ENCODE data around the gene BPIFB6.

Gene BPIFB6, protein sequence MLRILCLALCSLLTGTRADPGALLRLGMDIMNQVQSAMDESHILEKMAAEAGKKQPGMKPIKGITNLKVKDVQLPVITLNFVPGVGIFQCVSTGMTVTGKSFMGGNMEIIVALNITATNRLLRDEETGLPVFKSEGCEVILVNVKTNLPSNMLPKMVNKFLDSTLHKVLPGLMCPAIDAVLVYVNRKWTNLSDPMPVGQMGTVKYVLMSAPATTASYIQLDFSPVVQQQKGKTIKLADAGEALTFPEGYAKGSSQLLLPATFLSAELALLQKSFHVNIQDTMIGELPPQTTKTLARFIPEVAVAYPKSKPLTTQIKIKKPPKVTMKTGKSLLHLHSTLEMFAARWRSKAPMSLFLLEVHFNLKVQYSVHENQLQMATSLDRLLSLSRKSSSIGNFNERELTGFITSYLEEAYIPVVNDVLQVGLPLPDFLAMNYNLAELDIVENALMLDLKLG

DNA sequence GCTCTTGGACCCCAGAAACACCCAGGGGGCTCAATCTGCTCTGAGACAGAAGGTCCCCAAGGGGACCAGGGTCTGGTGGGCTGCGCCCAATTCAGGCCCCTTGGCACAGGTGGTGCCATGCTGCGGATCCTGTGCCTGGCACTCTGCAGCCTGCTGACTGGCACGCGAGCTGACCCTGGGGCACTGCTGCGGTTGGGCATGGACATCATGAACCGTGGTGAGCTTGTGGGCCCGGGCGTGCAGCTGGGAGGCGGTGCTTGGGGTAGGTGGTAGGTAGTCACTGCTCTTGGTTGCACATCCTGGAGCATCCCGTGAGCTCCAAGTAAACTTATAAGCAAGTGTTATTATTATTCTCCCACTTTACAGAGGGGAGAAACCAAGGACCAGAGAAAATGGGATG lies at the start of gene BPIFB6:
TSS of gene BPIFB6 (plus strand) at position 118 of the 400 bp plus-strand sequence. CDS start at position 118, 0 bp downstream.
- no peak for DNase-seq

GRCh38 chr20:32982617-32983458 lies 48.6 kb upstream of the BPIFB6 start:
- no peak for DNase-seq

DNA sequence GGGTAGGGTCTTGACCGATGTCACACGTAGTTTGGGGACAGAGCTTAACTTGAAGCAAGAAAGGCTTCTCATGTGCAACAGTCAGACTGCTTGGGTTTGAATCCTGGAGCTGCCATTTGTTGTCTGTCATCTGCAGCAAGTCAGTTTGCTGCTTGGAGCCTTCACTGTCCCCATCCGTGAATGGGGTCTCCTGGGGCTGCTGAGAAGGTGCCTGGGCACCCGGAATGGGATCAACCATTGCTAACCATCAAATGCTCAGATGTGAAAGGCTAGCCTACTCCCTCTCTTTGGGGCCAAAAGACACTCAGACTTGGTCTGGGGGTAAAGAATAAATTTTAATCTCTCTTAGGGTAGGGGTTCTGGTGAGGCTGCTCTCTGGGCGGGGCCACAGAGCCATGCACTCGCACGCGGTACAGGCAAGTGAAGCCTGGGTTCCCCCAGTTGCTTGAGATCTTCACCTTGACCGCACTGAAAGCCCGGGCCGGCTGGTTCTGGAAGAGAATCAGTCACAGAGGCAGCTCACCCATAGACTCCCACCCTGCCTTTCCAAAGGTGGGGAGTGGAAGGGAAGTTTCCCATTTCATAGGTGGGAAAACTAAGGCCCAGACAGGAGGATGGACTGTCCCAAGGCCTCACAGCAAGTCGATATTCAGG lies 47.9 kb upstream of the BPIFB6 start:
- DNase-seq = no peak

GRCh38 chr20:32984196-32984595 lies 47.3 kb upstream of the BPIFB6 start:
- DNase-seq = no peak

DNA sequence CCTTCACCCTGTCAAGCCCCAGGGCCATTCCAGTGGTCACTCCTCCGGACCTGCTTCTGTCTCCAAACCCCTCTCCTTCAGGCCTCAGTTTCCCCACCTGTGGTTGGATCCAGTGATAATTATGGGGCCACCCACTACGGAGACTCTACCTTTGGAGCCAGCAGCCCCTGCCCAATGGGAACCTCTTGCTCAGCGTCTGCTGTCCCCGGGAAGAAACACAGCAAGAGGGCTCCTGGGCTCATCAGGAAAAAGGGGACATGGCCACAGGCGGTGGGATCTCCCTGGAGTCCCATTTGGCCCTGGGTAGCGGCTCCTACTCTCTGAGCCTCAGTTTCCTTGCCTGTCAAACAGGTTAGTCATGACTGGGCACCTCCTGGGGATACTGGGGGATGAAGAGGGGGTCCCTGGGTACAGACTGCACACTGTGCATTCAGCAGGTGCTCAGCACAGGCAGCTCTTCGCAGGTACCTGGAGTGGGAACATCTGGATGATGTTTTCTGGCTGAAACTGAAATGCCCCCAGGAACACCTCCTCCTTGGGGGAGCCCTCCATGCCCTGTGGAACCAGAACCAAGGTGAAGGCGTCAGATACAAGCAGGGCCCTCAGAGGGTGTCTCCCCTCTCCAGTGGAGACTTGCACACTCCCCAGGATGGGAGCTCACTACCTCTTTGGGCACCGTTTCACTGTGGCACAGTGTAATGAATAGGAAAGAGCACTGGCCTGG lies 46.7 kb upstream of the BPIFB6 start:
- DNase-seq = no peak

DNA sequence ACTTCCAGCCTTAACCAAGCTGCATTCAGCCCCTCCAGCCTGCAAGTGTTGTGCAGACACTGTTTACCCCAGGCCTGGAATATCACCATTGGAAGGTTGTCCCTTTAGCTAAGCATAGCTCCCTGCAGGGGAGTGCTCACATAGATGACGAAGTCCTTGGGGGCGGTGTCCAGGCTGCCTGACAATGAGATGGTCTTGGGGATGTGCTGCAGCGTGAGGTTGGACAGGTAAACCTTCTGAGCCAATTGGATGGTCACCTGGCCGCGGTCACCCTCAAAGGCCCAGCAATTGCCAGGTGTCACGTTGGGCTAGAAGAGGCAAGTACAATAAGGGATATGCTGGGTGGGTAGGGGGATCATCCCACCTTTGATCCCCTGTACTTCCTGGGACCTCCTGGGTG lies 45.9 kb upstream of the BPIFB6 start:
- DNase-seq = no peak

- DNase-seq = no peak
These were observed 45.0 kb upstream of the BPIFB6 start for GRCh38 chr20:32986331-32986966.

DNA sequence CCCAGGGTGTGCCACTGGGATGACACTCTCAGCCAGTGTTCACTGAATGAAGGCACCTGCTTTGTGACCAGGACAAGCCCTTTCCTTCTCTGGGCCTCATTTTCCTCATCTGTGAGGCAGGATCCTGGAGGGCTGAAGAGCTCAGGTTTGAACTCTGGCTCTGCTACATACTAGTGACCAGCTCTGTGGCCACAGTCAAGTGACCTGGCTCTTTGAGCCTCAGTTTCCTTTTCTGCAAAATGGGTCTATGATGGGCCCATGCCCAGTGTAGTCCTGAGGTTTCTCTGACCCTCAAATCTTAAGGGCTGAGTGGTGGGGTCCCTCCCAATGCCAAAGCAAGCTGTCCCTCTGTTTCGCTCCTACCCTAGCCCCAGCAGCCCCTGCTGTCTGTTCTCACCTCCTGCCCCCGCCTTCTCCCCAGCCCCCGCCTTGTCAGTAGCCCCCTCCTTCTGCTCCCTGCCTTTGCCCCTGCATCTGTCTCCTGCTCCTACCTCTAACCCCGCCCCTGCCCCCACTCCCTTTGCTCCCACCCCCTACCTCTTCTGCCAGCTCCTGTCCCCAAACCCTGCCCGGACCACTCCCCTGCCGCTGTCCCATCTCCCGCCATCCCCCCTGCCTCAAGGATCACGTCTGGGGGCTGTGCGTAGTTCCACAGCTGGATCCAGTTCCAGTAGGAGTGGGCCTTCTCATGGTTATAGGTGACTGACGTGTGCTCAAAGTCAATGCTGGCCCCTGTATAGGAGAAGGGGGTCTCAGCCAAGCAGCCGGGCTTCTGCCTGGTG lies 44.2 kb upstream of the BPIFB6 start:
- no peak for DNase-seq

DNA sequence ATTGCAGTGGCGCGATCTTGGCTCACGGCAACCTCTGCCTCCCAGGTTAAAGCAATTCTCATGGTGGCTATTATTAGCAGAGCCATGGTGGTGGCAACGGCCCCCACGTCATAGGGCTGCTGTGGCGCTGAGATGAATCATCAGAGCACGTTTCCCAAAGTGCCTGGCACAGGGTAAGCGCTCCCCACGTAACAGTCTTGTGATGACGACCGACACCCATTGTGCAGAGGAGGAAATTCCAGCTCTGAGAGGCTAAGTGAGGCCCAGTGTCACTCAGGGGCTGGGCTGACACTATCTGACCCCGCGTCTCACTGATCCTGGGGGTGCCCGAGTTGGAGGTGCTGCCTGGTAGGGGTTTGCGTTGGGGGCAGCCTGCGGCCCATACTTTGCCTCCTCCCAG lies 43.4 kb upstream of the BPIFB6 start:
- DNase-seq = peak; percentile 72 to 79 (median 78)

- DNase-seq = no peak
These were observed 41.8 kb upstream of the BPIFB6 start for GRCh38 chr20:32989507-32990283.

DNA sequence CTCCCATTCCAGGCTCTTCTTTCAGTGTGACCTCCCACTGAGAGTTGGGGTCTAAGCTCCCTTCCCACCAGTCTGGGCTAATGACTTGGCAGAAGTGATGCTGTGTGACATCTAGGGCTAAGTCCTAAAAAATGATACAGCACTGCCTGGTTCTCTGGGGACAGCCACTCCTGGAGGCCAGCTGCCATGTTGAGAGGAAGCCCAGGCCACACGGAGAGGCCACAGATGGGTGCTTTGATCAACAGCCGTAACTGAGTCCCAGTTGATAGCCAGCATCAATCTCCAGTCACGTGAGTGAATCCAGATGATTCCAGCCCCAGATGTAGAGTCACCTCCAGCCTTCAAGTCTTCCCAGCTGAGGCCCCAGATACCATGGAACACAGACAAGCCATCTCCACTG lies 41.0 kb upstream of the BPIFB6 start:
- DNase-seq = no peak

GRCh38 chr20:32991383-32991782 lies 40.1 kb upstream of the BPIFB6 start:
- DNase-seq = no peak

GRCh38 chr20:32991792-32992641 lies 39.4 kb upstream of the BPIFB6 start:
- no peak for DNase-seq

- no peak for DNase-seq
These were observed 37.9 kb upstream of the BPIFB6 start for GRCh38 chr20:32993496-32994050.

DNA sequence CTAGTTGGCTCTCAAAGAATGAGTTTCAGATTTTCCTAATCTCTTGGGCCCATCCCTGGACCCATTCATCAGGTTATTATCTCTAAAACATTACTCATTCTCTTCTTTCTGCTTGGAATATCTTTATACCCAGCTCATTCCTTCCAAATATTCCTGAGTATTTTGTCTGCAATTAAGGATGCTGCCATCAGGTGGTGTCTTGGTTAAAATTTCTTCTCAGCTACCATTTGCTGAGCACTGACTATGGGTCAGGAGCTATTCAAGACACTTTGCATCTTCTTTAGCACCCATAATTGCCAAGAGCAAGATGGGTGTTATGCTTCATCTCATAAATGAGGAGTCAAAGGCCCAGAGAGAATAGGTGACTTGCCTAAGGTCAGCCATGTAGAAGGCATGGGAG lies 35.6 kb upstream of the BPIFB6 start:
- DNase-seq = peak in 1 of 3 donors; percentile 17

- no peak for DNase-seq
These were observed 34.0 kb upstream of the BPIFB6 start for GRCh38 chr20:32997431-32997830.

- peak; percentile 57 to 61 (median 58) for DNase-seq
These were observed 31.7 kb upstream of the BPIFB6 start for GRCh38 chr20:32999603-33000250.

DNA sequence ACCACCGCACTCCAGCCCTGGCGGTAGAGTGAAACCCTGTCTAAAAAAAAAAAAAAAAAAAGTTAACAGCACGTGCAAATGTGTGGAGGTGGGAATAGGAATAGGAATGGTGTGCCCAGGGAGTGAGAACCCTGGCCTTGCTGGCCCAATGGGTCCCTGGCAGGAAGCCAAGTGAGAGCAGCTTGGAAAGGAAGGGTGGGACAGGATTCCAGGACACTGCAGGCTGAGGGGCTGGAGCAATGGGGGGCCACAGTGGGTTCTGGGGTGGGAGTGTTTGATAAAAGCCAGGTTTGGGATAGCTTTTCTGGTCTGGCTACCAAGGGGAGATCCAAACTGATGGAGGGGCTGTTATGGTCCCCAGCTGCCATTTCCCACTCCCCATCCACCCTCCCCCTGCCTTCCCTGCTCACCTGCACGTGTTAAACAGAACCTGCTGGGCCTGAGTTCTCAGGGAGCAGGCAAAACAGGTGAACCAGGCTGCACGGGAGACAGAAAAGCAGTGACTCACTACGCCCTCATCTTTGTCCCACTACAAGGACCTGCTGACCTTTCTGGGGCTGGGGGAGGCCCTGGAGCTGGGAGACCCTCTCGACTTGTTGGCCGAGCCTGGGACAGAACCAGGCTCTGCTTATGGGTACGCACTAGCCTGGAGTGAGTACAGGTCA lies 30.5 kb upstream of the BPIFB6 start:
- no peak for DNase-seq
